ENCODE data around the gene RANBP1. TPM values are rescaled to one million over a fixed set of nuclear protein-coding genes. Genes with fewer than 3 reads are reported as not detected.

The RANBP1 gene
- total and polyA plus RNA-seq, 9 of the 15 experiments (the other 6 are each of a cell fraction or from before 2014, with no cell fraction given) = 162 to 2,891 (median 1,289) TPM

GRCh38 chr22:20106205-20106848 is 9.6 kb upstream of the RANBP1 start:
- 87% methylated on average over 20 of the region's 20 CpGs for WGBS (ENCODE audit: insufficient coverage, low coverage, missing lambda C conversion rate)
- ATAC-seq (no peak), FAIRE-seq (no peak), DNase-seq (ENCODE audit: extremely low read depth in 1 of 4, low spot score in 3 of 4) (no peak)
- CTCF ChIA-PET (ENCODE audit: low intra/inter-chr PET ratio) = no interaction called here
- no TSS peak for BruUV-seq (replicated peaks)
- H3K4me2 ChIP-seq (ENCODE audit: insufficient read depth, low read length) = no peak overlapping the region
- peaks cover 97% of the 10 kb centered on the region for H3K36me3 ChIP-seq (ENCODE audit: control insufficient read depth, insufficient read depth, low read length)
- H3K9ac ChIP-seq (ENCODE audit: insufficient read depth in 1 of 2, low read depth in 2 of 2, low read length in 2 of 2) = peak overlapping the region in 1 of 2 experiments; percentile 49; a peak in 2 of 4 replicates
- POLR2A ChIA-PET = interaction anchor here (0.8 to 20.7 kb wide), 6 partner anchors 11 to 73 kb away, joined by 4 to 513 read pairs (median 6); partner anchors contain the start of genes RANBP1 and TRMT2A
- peaks cover 9% of the 10 kb centered on the region for H3K9me1 ChIP-seq (ENCODE audit: control insufficient read depth, insufficient read depth, low read length)
- peaks cover 35% of the 10 kb centered on the region for H3K79me2 ChIP-seq (ENCODE audit: control insufficient read depth, insufficient read depth, low read length)
- H4K20me1 ChIP-seq (replicated peaks; ENCODE audit: control insufficient read depth, insufficient read depth, low read length) = peaks cover 70% of the 10 kb centered on the region
- H3K9me3 ChIP-seq (replicated peaks; ENCODE audit: control insufficient read depth, insufficient read depth, low read depth, low read length) = no peaks in the 10 kb centered on the region
- no peak overlapping the region for H2AFZ ChIP-seq (ENCODE audit: low read depth, low read length)
- no peak overlapping the region for H3K27ac ChIP-seq (ENCODE audit: extremely low read depth, low read depth, low read length)
- H3K4me3 ChIP-seq = no peak overlapping the region
- peaks cover 0 to 40% of the 10 kb centered on the region in 2 experiments; a peak in 3 of 5 replicates for H3K4me1 ChIP-seq (replicated peaks in 1 of 2; ENCODE audit: control insufficient read depth in 2 of 2, insufficient read depth in 2 of 2, low read length in 2 of 2)
- intact Hi-C loops (cut with micrococcal nuclease) (no loop called here), in situ Hi-C loops (cut with MboI) (no loop called here)
- no peaks in the 10 kb centered on the region for H3K27me3 ChIP-seq (ENCODE audit: control insufficient read depth in 2 of 2, insufficient read depth in 2 of 2, low read length in 2 of 2)
- peak; percentile 70 for TF ChIP-seq POLR2G (IDR thresholded peaks at IDR 0.05; ENCODE audit: low read depth, low read length)
- TF ChIP-seq ZNF277 (CRISPR knock-in tag; IDR thresholded peaks at IDR 0.05; ENCODE audit: borderline replicate concordance) = 0 out of 2 replicates have a peak, but pooled peaks have one; percentile 25
- no peak for TF ChIP-seq ZHX1 (conservative IDR thresholded peaks at IDR 0.05; ENCODE audit: low read length)
- no peak for TF ChIP-seq ZNF740 (CRISPR knock-in tag; IDR thresholded peaks at IDR 0.05)
- TF ChIP-seq ZNF740 (tag; IDR thresholded peaks at IDR 0.05) = peak in 1 of 2 experiments; percentile 63; a peak in 1 of 4 replicates
- TF ChIP-seq ZNF347 (CRISPR knock-in tag; IDR thresholded peaks at IDR 0.05; ENCODE audit: low read depth) = no peak
- TF ChIP-seq RBFOX2 (IDR thresholded peaks at IDR 0.05; ENCODE audit: low read depth, low read length) = peak; percentile 40; the same call in 1 of the 2 replicates
- TF ChIP-seq RBM25 (IDR thresholded peaks at IDR 0.05; ENCODE audit: low read depth, low read length, severe bottlenecking) = no peak
- 0 out of 6 replicates have a peak, but pooled peaks of 1 of the 3 experiments have one; percentile 0 for TF ChIP-seq CTCF (IDR thresholded peaks at IDR 0.05 in 2 of 3, conservative IDR thresholded peaks at IDR 0.05 in 1 of 3; ENCODE audit: insufficient read depth in 2 of 3, low read depth in 1 of 3, low read length in 3 of 3)
- 0 out of 2 replicates have a peak, but pooled peaks have one; percentile 15 for TF ChIP-seq ZBTB7A (IDR thresholded peaks at IDR 0.05; ENCODE audit: borderline replicate concordance, control insufficient read depth, low read depth, low read length)
- 0 out of 2 replicates have a peak, but pooled peaks have one; percentile 17 for TF ChIP-seq POLR2A (conservative IDR thresholded peaks at IDR 0.05)
- TF ChIP-seq NR2C2 (CRISPR knock-in tag; IDR thresholded peaks at IDR 0.05) = no peak
- TF ChIP-seq NR2C2 (tag; IDR thresholded peaks at IDR 0.05) = no peak
- peak; percentile 12; the same call in 1 of the 2 replicates for TF ChIP-seq POLR2AphosphoS5 (IDR thresholded peaks at IDR 0.05; ENCODE audit: control insufficient read depth, insufficient read depth, low read depth, low read length)

All from K562 (cell line).